Measurements from ENCODE around the gene FAAP24. TPM values are rescaled to one million over a fixed set of nuclear protein-coding genes. Genes with fewer than 3 reads are reported as not detected.

FAAP24 gene, protein sequence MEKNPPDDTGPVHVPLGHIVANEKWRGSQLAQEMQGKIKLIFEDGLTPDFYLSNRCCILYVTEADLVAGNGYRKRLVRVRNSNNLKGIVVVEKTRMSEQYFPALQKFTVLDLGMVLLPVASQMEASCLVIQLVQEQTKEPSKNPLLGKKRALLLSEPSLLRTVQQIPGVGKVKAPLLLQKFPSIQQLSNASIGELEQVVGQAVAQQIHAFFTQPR
- 15.0 to 17.0 TPM (median 15.8 TPM) in 5 replicates for total RNA-seq (2022; extraction: Qiagen RNA extraction)

DNA sequence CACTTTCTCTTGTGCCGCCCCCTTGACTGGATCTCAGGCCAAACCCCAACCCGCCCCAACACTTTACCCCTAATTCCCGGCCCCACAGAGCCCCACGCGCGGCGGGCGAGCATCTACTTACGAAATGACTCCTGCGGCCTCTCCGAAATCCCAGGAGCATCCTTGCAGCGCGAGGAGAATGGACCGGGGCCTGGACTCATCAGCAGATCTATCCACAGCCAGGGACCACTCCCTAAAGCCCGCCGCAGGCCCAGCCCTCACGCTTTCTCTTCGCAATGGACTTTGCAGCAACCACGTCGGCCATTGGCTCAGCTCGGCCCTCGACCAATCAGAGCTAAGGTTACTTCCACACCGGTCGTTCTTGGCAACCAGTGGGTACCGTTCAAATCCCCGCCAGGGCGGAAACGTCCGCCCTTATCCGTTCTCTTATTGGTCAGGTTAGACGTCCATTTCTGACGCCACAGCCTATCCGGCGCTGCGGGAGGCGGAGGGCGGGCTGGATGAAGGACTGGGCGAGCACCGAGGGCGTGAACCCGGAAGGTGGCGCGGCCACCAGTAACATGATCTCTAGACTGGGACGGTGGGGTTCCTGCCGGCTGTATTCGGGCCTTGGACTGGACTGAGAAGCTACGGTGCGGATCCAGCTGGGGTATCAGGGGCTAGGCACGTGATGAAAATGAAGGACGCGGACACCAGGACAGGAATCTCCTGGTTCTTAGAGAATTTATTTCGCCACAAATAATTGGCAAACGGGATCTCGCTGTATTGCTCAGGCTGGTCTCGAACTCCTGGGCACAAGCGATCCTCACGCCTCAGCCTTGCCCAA is at the start of gene FAAP24, which contains the start of gene CEP89:
Gene FAAP24 (plus strand): TSS at position 528 of the 826 bp plus-strand sequence. CDS start 955 bp downstream, outside the sequence.
Gene CEP89 (minus strand): TSS at position 244 of the 826 bp plus-strand sequence. CDS start 84 bp downstream, at position 160.

Other genes starting within 250 kb of the FAAP24 start
- gene SLC7A9, start 102.5 kb upstream of the FAAP24 start, total RNA-seq (2022; extraction: Qiagen RNA extraction) = 0.27 to 0.76 TPM (median 0.44 TPM) in 5 replicates
- gene CEP89, start 284 bp upstream of the FAAP24 start, total RNA-seq (2022; extraction: Qiagen RNA extraction) = 39.9 to 53.0 TPM (median 50.2 TPM) in 5 replicates
- 44.7 to 59.8 TPM (median 55.8 TPM) in 5 replicates for gene RHPN2, start 92.6 kb downstream of the FAAP24 start, total RNA-seq (2022; extraction: Qiagen RNA extraction)
- 12.4 to 15.4 TPM (median 13.6 TPM) in 5 replicates for gene GPATCH1, start 108.9 kb downstream of the FAAP24 start, total RNA-seq (2022; extraction: Qiagen RNA extraction)
- gene WDR88, start 159.9 kb downstream of the FAAP24 start, total RNA-seq (2022; extraction: Qiagen RNA extraction) = 0.09 to 0.52 TPM (median 0.15 TPM) in 3 of 5 replicates, not detected in the others
- 31.2 to 61.7 TPM (median 59.4 TPM) in 5 replicates for gene LRP3, start 222.1 kb downstream of the FAAP24 start, total RNA-seq (2022; extraction: Qiagen RNA extraction)

Measured in A549 treated with CORT108297 at 1 μM for 4 hours (cell line).